Transverse colon (tissue), 4 donors: Measurements from ENCODE around the gene RPL38. TPM values are rescaled to one million over a fixed set of nuclear protein-coding genes. Genes with fewer than 3 reads are reported as not detected.
"Not testable (repeated sequence)": the region's sequence is repeated elsewhere in the genome, so short reads cannot be mapped to it uniquely, and the experiment has no call there.

Experiments
- DNase-seq: peaks from one replicate; pipeline ENCODE4 v3.0.0-alpha.2; 2019
- H3K27ac ChIP-seq, 4 donors: fragments of 200-600 bp; sonication (generic); 2 replicates each; pipeline ENCODE4 v1.5.1; 2016 to 2018; ENCODE audit warnings: inconsistent platforms in 4 of 4
- H3K27me3 ChIP-seq: fragments of 200-600 bp; sonication (generic); 2 replicates; pipeline ENCODE4 v1.5.1; 2017; ENCODE audit warnings: inconsistent platforms
- H3K36me3 ChIP-seq, 4 donors: fragments of 200-600 bp; sonication (generic); 2 replicates each; pipeline ENCODE4 v1.5.1; 2017 to 2019; ENCODE audit warnings: inconsistent platforms in 4 of 4
- H3K4me1 ChIP-seq, 4 donors: fragments of 200-600 bp; sonication (generic); 2 replicates each; pipeline ENCODE4 v1.5.1; 2017 to 2020; ENCODE audit warnings: inconsistent platforms in 4 of 4
- H3K4me3 ChIP-seq, 4 donors: fragments of 200-600 bp; sonication (generic); 1 replicate in 1 of 4; 2 replicates in 3 of 4; pipeline versions ENCODE4 v1.5.1 to v1.6.1; 2017 to 2019; ENCODE audit warnings: inconsistent platforms in 4 of 4
- H3K9me3 ChIP-seq, 2 donors: fragments of 200-600 bp; sonication (generic); 2 replicates each; pipeline ENCODE4 v1.5.1; 2017 to 2019; ENCODE audit warnings: inconsistent platforms in 2 of 2
- CTCF ChIP-seq, 5 experiments: fragments of 200-600 bp in 3 of 5; fragments of 450-650 bp in 2 of 5; sonication (generic) in 3 of 5; IDR thresholded peaks; 1 replicate in 2 of 5; 2 replicates in 3 of 5; pipeline ENCODE4 v1.5.1; 2016 to 2017; ENCODE audit warnings: antibody characterized with exemption in 5 of 5, inconsistent platforms in 3 of 5, mild to moderate bottlenecking in 2 of 5, moderate library complexity in 1 of 5
- EP300 ChIP-seq: sonication (generic); formaldehyde crosslinking; IDR thresholded peaks from one replicate; pipeline ENCODE4 v1.6.1; 2017; ENCODE audit warnings: antibody characterized with exemption, low read depth
- POLR2A ChIP-seq: fragments of 450-650 bp; IDR thresholded peaks from one replicate; pipeline ENCODE4 v1.6.1; 2016; ENCODE audit warnings: antibody characterized with exemption, mild to moderate bottlenecking, moderate library complexity
- POLR2AphosphoS5 ChIP-seq, 3 donors: sonication (generic); formaldehyde crosslinking; IDR thresholded peaks; one replicate each; pipeline ENCODE4 v1.6.1; 2016; ENCODE audit warnings: antibody characterized with exemption in 3 of 3
- WGBS, 2 donors: methylation state at CpG; one replicate each; pipeline ENCODE4 v1.1.5; 2018; ENCODE audit warnings: low coverage in 1 of 2; 5-methylcytosine and 5-hydroxymethylcytosine counted together
- in situ Hi-C, 4 donors: fragments of 200-750 bp; cut with MboI; loops; one replicate each; pipeline versions ENCODE4 v1.15.0 to v1.15.1; 2017; ENCODE audit warnings: low sequenced_read_pairs in 3 of 4, low pct_ligation_motif_present in 1 of 4, low pct_unique_long_range_greater_than_20kb in 1 of 4
- intact Hi-C: fragments of 100-400 bp; cut with DNase I; formaldehyde crosslinking; loops from one replicate; pipeline ENCODE4 v1.15.1; 2023; ENCODE audit warnings: low total_unique reads
- total RNA-seq, 4 donors: library from RNA; depleted of rRNA; stranded (reverse); fragments of >200 nt; gene quantifications; one replicate each; pipeline ENCODE4 v1.1.0, GENCODE V29; 2016

Gene RPL38
- total RNA-seq, 4 donors from 2014 or later: 65.1 to 310 (median 203) TPM

- DNase-seq: no peak
- Histone ChIP-seq H3K4me3 (no peak overlapping the region), H3K36me3 (no peaks in the 10 kb centered on the region), H3K27me3 (peaks cover 10% of the 10 kb centered on the region), H3K4me1 (no peaks in the 10 kb centered on the region), H3K9me3 (no peaks in the 10 kb centered on the region), H3K27ac (no peak overlapping the region)
- in situ Hi-C loops (loop anchor here in 1 of 4 donors (25.0 kb wide), 1 partner anchor 746 kb away; no protein-coding TSS in a partner anchor), intact Hi-C loops (no loop called here)
- WGBS, 2 donors: 55 to 84% methylated on average over 2 to 9 of the region's 9 CpGs
- no peak for TF ChIP-seq POLR2AphosphoS5 (IDR thresholded peaks at IDR 0.05)
- TF ChIP-seq POLR2A: no peak
- TF ChIP-seq EP300: no peak
- TF ChIP-seq CTCF (IDR thresholded peaks at IDR 0.05): no peak
Observed at GRCh38 chr17:74183411-74183810, 20.1 kb upstream of the RPL38 start.

GRCh38 chr17:74185571-74186185, 17.8 kb upstream of the RPL38 start:
- TF ChIP-seq EP300 (no peak), CTCF (IDR thresholded peaks at IDR 0.05) (no peak), POLR2A (no peak), POLR2AphosphoS5 (IDR thresholded peaks at IDR 0.05) (no peak)
- no peak overlapping the region for H3K4me3 ChIP-seq
- H3K36me3 ChIP-seq: no peaks in the 10 kb centered on the region
- no peak for DNase-seq
- intact Hi-C loops: no loop called here
- H3K27ac ChIP-seq: no peak overlapping the region
- peaks cover 4% of the 10 kb centered on the region for H3K27me3 ChIP-seq
- 54 to 86% methylated on average over 5 to 9 of the region's 9 CpGs for WGBS, 2 donors
- in situ Hi-C loops: loop anchor here in 1 of 4 donors (25.0 kb wide), 1 partner anchor 748 kb away; no protein-coding TSS in a partner anchor
- H3K4me1 ChIP-seq: no peaks in the 10 kb centered on the region
- H3K9me3 ChIP-seq: no peaks in the 10 kb centered on the region

- H3K36me3 ChIP-seq: no peaks in the 10 kb centered on the region
- no peak overlapping the region for H3K27ac ChIP-seq
- in situ Hi-C loops: loop anchor here in 1 of 4 donors (25.0 kb wide), 1 partner anchor 749 kb away; no protein-coding TSS in a partner anchor
- H3K4me1 ChIP-seq: no peaks in the 10 kb centered on the region
- no peak overlapping the region for H3K4me3 ChIP-seq
- WGBS, 2 donors: 87 to 95% methylated on average over 10 to 20 of the region's 20 CpGs
- intact Hi-C loops: no loop called here
- H3K27me3 ChIP-seq: peaks cover 4% of the 10 kb centered on the region
- no peak for TF ChIP-seq POLR2AphosphoS5 (IDR thresholded peaks at IDR 0.05)
- TF ChIP-seq EP300: no peak
- TF ChIP-seq CTCF (IDR thresholded peaks at IDR 0.05): no peak
- TF ChIP-seq POLR2A: no peak
- no peaks in the 10 kb centered on the region for H3K9me3 ChIP-seq
- no peak for DNase-seq
Observed at GRCh38 chr17:74186498-74186897, 17.0 kb upstream of the RPL38 start.

GRCh38 chr17:74187761-74188160, 15.7 kb upstream of the RPL38 start:
- H3K27ac ChIP-seq: no peak overlapping the region
- peaks cover 4% of the 10 kb centered on the region for H3K27me3 ChIP-seq
- no peak overlapping the region for H3K4me3 ChIP-seq
- H3K9me3 ChIP-seq: no peaks in the 10 kb centered on the region
- no peak for DNase-seq
- H3K36me3 ChIP-seq: no peaks in the 10 kb centered on the region
- no peak for TF ChIP-seq POLR2AphosphoS5 (IDR thresholded peaks at IDR 0.05)
- TF ChIP-seq EP300: no peak
- TF ChIP-seq CTCF (IDR thresholded peaks at IDR 0.05): no peak
- no peak for TF ChIP-seq POLR2A
- 45 to 63% methylated on average over 8 to 11 of the region's 11 CpGs for WGBS, 2 donors
- intact Hi-C loops (no loop called here), in situ Hi-C loops (loop anchor here in 1 of 4 donors (25.0 kb wide), 1 partner anchor 750 kb away; no protein-coding TSS in a partner anchor)
- peaks cover 0 to 7% (median 3%) of the 10 kb centered on the region in 4 donors for H3K4me1 ChIP-seq

GRCh38 chr17:74188687-74189086, 14.8 kb upstream of the RPL38 start:
- H3K27ac ChIP-seq, H3K9me3 ChIP-seq, DNase-seq, H3K36me3 ChIP-seq, H3K27me3 ChIP-seq, H3K4me3 ChIP-seq, intact Hi-C loops: not testable (repeated sequence)
- peaks cover 0 to 16% (median 8%) of the 10 kb centered on the region in 4 donors for H3K4me1 ChIP-seq
- WGBS, 2 donors: 84 to 86% methylated on average over 4 of the region's 4 CpGs
- in situ Hi-C loops: loop anchor here in 1 of 4 donors (25.0 kb wide), 1 partner anchor 751 kb away; no protein-coding TSS in a partner anchor
